HCT116 (cell line): ENCODE data around the gene TENT4A. TPM values are rescaled to one million over a fixed set of nuclear protein-coding genes. Genes with fewer than 3 reads are reported as not detected.

Source experiments
- ATAC-seq: fragments of 200-7000 bp; cut with Tn5 transposase; 2 replicates; pipeline ENCODE4 v1.9.1; 2020; ENCODE audit warnings: mild to moderate bottlenecking, moderate library complexity
- BruUV-seq: library from RNA; stranded (reverse); fragments of 400-500 nt; replicated peaks from 2 replicates; lab custom pipeline; 2021; lab: Mats Ljungman, UMichigan
- CTCF ChIA-PET: fragments of 300-600 bp; sonication (Branson Sonifier 250); formaldehyde crosslinking; loops from one replicate; lab custom pipeline; 2021; ENCODE audit warnings: antibody characterized with exemption; lab: Charles Lee
- POLR2A ChIA-PET: fragments of 300-600, 350-600 bp; sonication (Branson Sonifier 250); formaldehyde crosslinking; loops from one replicate; lab custom pipeline; 2021; ENCODE audit warnings: antibody characterized with exemption; lab: Charles Lee
- RAD21 ChIA-PET, 2 experiments: fragments of 300-600 bp; sonication (Branson Sonifier 250); formaldehyde crosslinking; loops; one replicate each; lab custom pipeline; 2023; ENCODE audit warnings: low total read pairs in 2 of 2; ENCODE audit not compliant: uncharacterized antibody in 2 of 2, unreplicated experiment in 2 of 2, low non-redundant PET in 1 of 2; lab: Charles Lee
- DNase-seq: peaks from one replicate; pipeline ENCODE4 v3.0.0-alpha.2; 2010; ENCODE audit warnings: low read depth, low spot score
- H2AFZ ChIP-seq: fragments of 200-600 bp; shearing (Covaris generic), sonication (generic); 2 replicates; pipeline ENCODE4 v1.6.1; 2017; ENCODE audit warnings: low read depth, mixed run types, mixed read lengths, antibody characterized with exemption, low read length; ENCODE audit not compliant: poor library complexity, severe bottlenecking
- H3K27ac ChIP-seq: 2 replicates; pipeline ENCODE4 v1.5.1; 2012; ENCODE audit warnings: low read depth, low read length
- H3K27me3 ChIP-seq: fragments of 200-600 bp; sonication (generic); 2 replicates; pipeline ENCODE4 v1.6.1; 2016; ENCODE audit warnings: mixed run types, low read length, mixed read lengths; ENCODE audit not compliant: insufficient read depth
- H3K36me3 ChIP-seq, 2 experiments: fragments of 200-500 bp in 1 of 2; fragments of 200-600 bp in 1 of 2; sonication (Bioruptor generic) in 1 of 2; sonication (generic) in 1 of 2; 2 replicates each; pipeline versions ENCODE4 v1.5.1 to v1.6.1; 2014 to 2016; ENCODE audit warnings: low read length in 2 of 2, inconsistent platforms in 1 of 2, mixed read lengths in 1 of 2, mixed run types in 1 of 2; ENCODE audit not compliant: insufficient read depth in 2 of 2, control insufficient read depth in 1 of 2
- H3K4me1 ChIP-seq, 2 experiments: fragments of 200-600 bp in 1 of 2; sonication (generic) in 1 of 2; 2 replicates each; pipeline versions ENCODE4 v1.5.1 to v1.6.1; 2012 to 2017; ENCODE audit warnings: low read length in 2 of 2, inconsistent platforms in 1 of 2, mild to moderate bottlenecking in 1 of 2, mixed read lengths in 1 of 2, mixed run types in 1 of 2, moderate library complexity in 1 of 2; ENCODE audit not compliant: insufficient read depth in 2 of 2, control insufficient read depth in 1 of 2
- H3K4me2 ChIP-seq: fragments of 200-600 bp; sonication (generic); 2 replicates; pipeline ENCODE4 v1.6.1; 2017; ENCODE audit warnings: mixed run types, low read length, mixed read lengths
- H3K4me3 ChIP-seq, 2 experiments: fragments of 200-600 bp in 1 of 2; sonication (generic) in 1 of 2; replicated peaks in 1 of 2; 2 replicates each; pipeline ENCODE4 v1.5.1; 2011 to 2016; ENCODE audit warnings: low read length in 2 of 2, control low read depth in 1 of 2, low read depth in 1 of 2, mild to moderate bottlenecking in 1 of 2, mixed read lengths in 1 of 2, mixed run types in 1 of 2
- H3K79me2 ChIP-seq: fragments of 200-600 bp; sonication (generic); 2 replicates; pipeline ENCODE4 v1.6.1; 2017; ENCODE audit warnings: mild to moderate bottlenecking, mixed run types, low read length, moderate library complexity, mixed read lengths; ENCODE audit not compliant: insufficient read depth
- H3K9ac ChIP-seq: fragments of 200-600 bp; sonication (generic); 2 replicates; pipeline ENCODE4 v1.6.1; 2016; ENCODE audit warnings: low read length, mixed read lengths
- H3K9me2 ChIP-seq: fragments of 200-600 bp; sonication (generic), shearing (Covaris generic); 2 replicates; pipeline ENCODE4 v1.6.1; 2017; ENCODE audit warnings: mixed run types, mild to moderate bottlenecking, moderate library complexity; ENCODE audit not compliant: insufficient read depth
- H3K9me3 ChIP-seq, 2 experiments: fragments of 200-500 bp in 1 of 2; fragments of 200-600 bp in 1 of 2; sonication (Bioruptor generic) in 1 of 2; sonication (generic) in 1 of 2; 2 replicates each; pipeline ENCODE4 v1.6.1; 2014 to 2017; ENCODE audit warnings: low read length in 2 of 2, mixed read lengths in 2 of 2, inconsistent platforms in 1 of 2, low read depth in 1 of 2, mild to moderate bottlenecking in 1 of 2, mixed run types in 1 of 2, moderate library complexity in 1 of 2; ENCODE audit not compliant: control insufficient read depth in 1 of 2, insufficient read depth in 1 of 2
- H4K20me1 ChIP-seq: fragments of 200-600 bp; sonication (generic), shearing (Covaris generic); 2 replicates; pipeline ENCODE4 v1.6.1; 2017; ENCODE audit warnings: mixed run types, mild to moderate bottlenecking, moderate library complexity; ENCODE audit not compliant: insufficient read depth
- CTCF ChIP-seq, 3 experiments: fragments of 200-600 bp in 1 of 3; sonication (generic) in 1 of 3; IDR thresholded peaks in 2 of 3; conservative IDR thresholded peaks in 1 of 3; 2 replicates each; pipeline ENCODE4 v1.5.1; 2012 to 2017; ENCODE audit warnings: low read depth in 2 of 3, low read length in 2 of 3, antibody characterized with exemption in 1 of 3, borderline replicate concordance in 1 of 3, control low read depth in 1 of 3, mild to moderate bottlenecking in 1 of 3, mixed read lengths in 1 of 3, mixed run types in 1 of 3, moderate library complexity in 1 of 3; ENCODE audit not compliant: insufficient read depth in 1 of 3
- POLR2AphosphoS5 ChIP-seq: IDR thresholded peaks from 2 replicates; pipeline ENCODE4 v1.6.1; 2011; ENCODE audit warnings: mild to moderate bottlenecking, low read depth, low read length, moderate library complexity
- intact Hi-C: fragments of 100-400 bp; cut with micrococcal nuclease; formaldehyde crosslinking; loops from 2 replicates; pipeline ENCODE4 v1.10.0; 2022
- total RNA-seq: library from RNA; stranded (reverse); gene quantifications from one replicate; pipeline ENCODE4 v1.2.1, GENCODE V29; 2021; ENCODE audit not compliant: unreplicated experiment

TENT4A gene
- total RNA-seq, 1 experiment from 2014 or later: 39.8 TPM

GRCh38 chr5:6788956-6789649 is 75.9 kb downstream of the TENT4A start:
- CTCF ChIA-PET: no interaction called here

More at GRCh38 chr5:6788956-6789649, 75.9 kb downstream of the TENT4A start:
- TF ChIP-seq CTCF (IDR thresholded peaks at IDR 0.05 in 2 of 3, conservative IDR thresholded peaks at IDR 0.05 in 1 of 3; ENCODE audit: borderline replicate concordance in 1 of 3, insufficient read depth in 1 of 3, low read depth in 2 of 3, low read length in 2 of 3) (peak in 2 of 3 experiments; percentile 33 to 58; a peak in 3 of 6 replicates), POLR2AphosphoS5 (no peak)
- no peaks in the 10 kb centered on the region for H4K20me1 ChIP-seq
- RAD21 ChIA-PET: no interaction called here
- intact Hi-C loops: no loop called here
- H3K4me2 ChIP-seq: no peak overlapping the region
- peaks cover 22% of the 10 kb centered on the region; the same call in 1 of the 2 replicates for H3K27me3 ChIP-seq
- no peaks in the 10 kb centered on the region for H3K4me1 ChIP-seq
- POLR2A ChIA-PET: no interaction called here
- H3K9ac ChIP-seq: no peak overlapping the region
- H3K36me3 ChIP-seq: no peaks in the 10 kb centered on the region
- H3K27ac ChIP-seq: no peak overlapping the region
- DNase-seq (no peak), ATAC-seq (peak; percentile 74; the same call in 1 of the 2 replicates)
- H2AFZ ChIP-seq: no peak overlapping the region
- H3K9me3 ChIP-seq: no peaks in the 10 kb centered on the region
- no TSS peak for BruUV-seq
- H3K4me3 ChIP-seq: no peak overlapping the region
- H3K79me2 ChIP-seq: no peaks in the 10 kb centered on the region
- H3K9me2 ChIP-seq: no peaks in the 10 kb centered on the region
